Mesenchymal stem cell (in vitro differentiated cells and primary cell): ENCODE results near the gene SLC8A1.

ENCODE experiments used
- DNase-seq: peaks from one replicate; pipeline ENCODE4 v3.0.0-alpha.2; 2013
- H2AFZ ChIP-seq: one replicate; pipeline ENCODE4 v1.6.1; 2013; ENCODE audit warnings: low read depth, mild to moderate bottlenecking, control low read depth, inconsistent platforms, low read length, moderate library complexity
- H2AK5ac ChIP-seq: 2 replicates; pipeline ENCODE4 v1.6.1; 2013; ENCODE audit warnings: low read length, moderate library complexity, mild to moderate bottlenecking, inconsistent platforms; ENCODE audit not compliant: severe bottlenecking
- H2BK120ac ChIP-seq: one replicate; pipeline ENCODE4 v1.6.1; 2013; ENCODE audit warnings: low read depth, mild to moderate bottlenecking, inconsistent platforms, low read length, moderate library complexity
- H2BK12ac ChIP-seq, 2 experiments: one replicate each; pipeline ENCODE4 v1.6.1; 2013; ENCODE audit warnings: inconsistent platforms in 2 of 2, low read length in 2 of 2, mild to moderate bottlenecking in 2 of 2, moderate library complexity in 2 of 2, control low read depth in 1 of 2
- H2BK15ac ChIP-seq: one replicate; pipeline ENCODE4 v1.6.1; 2013; ENCODE audit warnings: mild to moderate bottlenecking, low read depth, inconsistent platforms; ENCODE audit not compliant: poor library complexity, severe bottlenecking
- H2BK5ac ChIP-seq: 2 replicates; pipeline ENCODE4 v1.6.1; 2013; ENCODE audit warnings: low read depth, mild to moderate bottlenecking, low read length, control low read depth, inconsistent platforms; ENCODE audit not compliant: poor library complexity, severe bottlenecking
- H3K14ac ChIP-seq, 2 experiments: one replicate each; pipeline ENCODE4 v1.6.1; 2013; ENCODE audit warnings: inconsistent platforms in 2 of 2, low read length in 2 of 2, control low read depth in 1 of 2, mild to moderate bottlenecking in 1 of 2, moderate library complexity in 1 of 2
- H3K18ac ChIP-seq, 2 experiments: one replicate each; pipeline ENCODE4 v1.6.1; 2013; ENCODE audit warnings: inconsistent platforms in 2 of 2, low read length in 2 of 2, control low read depth in 1 of 2, low read depth in 1 of 2, mild to moderate bottlenecking in 1 of 2
- H3K23ac ChIP-seq, 2 experiments: one replicate each; pipeline ENCODE4 v1.6.1; 2013; ENCODE audit warnings: inconsistent platforms in 2 of 2, low read length in 2 of 2, mild to moderate bottlenecking in 2 of 2, moderate library complexity in 2 of 2, control low read depth in 1 of 2
- H3K27ac ChIP-seq: 2 replicates; pipeline ENCODE4 v1.5.1; 2013; ENCODE audit warnings: mild to moderate bottlenecking, moderate library complexity, low read length, control low read depth, inconsistent platforms; ENCODE audit not compliant: poor library complexity, severe bottlenecking
- H3K27me3 ChIP-seq, 2 experiments: 2 replicates each; pipeline versions ENCODE4 v1.6.1 to v1.7.0; 2013; ENCODE audit warnings: low read length in 2 of 2, mild to moderate bottlenecking in 2 of 2, moderate library complexity in 2 of 2, control low read depth in 1 of 2, inconsistent platforms in 1 of 2; ENCODE audit not compliant: control insufficient read depth in 1 of 2, insufficient read depth in 1 of 2
- H3K36me3 ChIP-seq, 2 experiments: 2 replicates each; pipeline versions ENCODE4 v1.6.1 to v1.7.0; 2013; ENCODE audit warnings: low read length in 2 of 2, control low read depth in 1 of 2, inconsistent platforms in 1 of 2, low read depth in 1 of 2, mild to moderate bottlenecking in 1 of 2; ENCODE audit not compliant: insufficient read depth in 2 of 2, control insufficient read depth in 1 of 2
- H3K4ac ChIP-seq, 2 experiments: one replicate each; pipeline ENCODE4 v1.6.1; 2013; ENCODE audit warnings: inconsistent platforms in 2 of 2, low read length in 2 of 2, mild to moderate bottlenecking in 2 of 2, moderate library complexity in 2 of 2, control low read depth in 1 of 2, low read depth in 1 of 2
- H3K4me1 ChIP-seq: 2 replicates; pipeline ENCODE4 v1.6.1; 2013; ENCODE audit warnings: low read depth, low read length, control low read depth; ENCODE audit not compliant: control insufficient read depth, insufficient read depth
- H3K4me2 ChIP-seq: 2 replicates; pipeline ENCODE4 v1.6.1; 2013; ENCODE audit warnings: low read length, mild to moderate bottlenecking, inconsistent platforms; ENCODE audit not compliant: poor library complexity, severe bottlenecking
- H3K4me3 ChIP-seq, 2 experiments: 2 replicates each; pipeline versions ENCODE4 v1.5.1 to v1.7.0; 2013; ENCODE audit warnings: low read length in 2 of 2, mild to moderate bottlenecking in 2 of 2, control low read depth in 1 of 2, low read depth in 1 of 2; ENCODE audit not compliant: insufficient read depth in 1 of 2
- H3K79me1 ChIP-seq: replicated peaks from 2 replicates; pipeline ENCODE4 v1.6.1; 2013; ENCODE audit warnings: mild to moderate bottlenecking, control low read depth, low read length, inconsistent platforms; ENCODE audit not compliant: poor library complexity, severe bottlenecking
- H3K9ac ChIP-seq: 2 replicates; pipeline ENCODE4 v1.7.0; 2013; ENCODE audit warnings: mild to moderate bottlenecking, low read length, moderate library complexity
- H3K9me3 ChIP-seq: 2 replicates; pipeline ENCODE4 v1.7.0; 2013; ENCODE audit warnings: mild to moderate bottlenecking, low read length; ENCODE audit not compliant: control insufficient read depth
- H4K8ac ChIP-seq: one replicate; pipeline ENCODE4 v1.6.1; 2013; ENCODE audit warnings: inconsistent platforms, mild to moderate bottlenecking, low read length, moderate library complexity
- H4K91ac ChIP-seq: one replicate; pipeline ENCODE4 v1.6.1; 2013; ENCODE audit warnings: mild to moderate bottlenecking, low read length, inconsistent platforms
- WGBS: methylation state at CpG from one replicate; pipeline ENCODE4 v1.1.7; 2013; ENCODE audit warnings: mixed read lengths; 5-methylcytosine and 5-hydroxymethylcytosine counted together

Gene SLC8A1

DNA sequence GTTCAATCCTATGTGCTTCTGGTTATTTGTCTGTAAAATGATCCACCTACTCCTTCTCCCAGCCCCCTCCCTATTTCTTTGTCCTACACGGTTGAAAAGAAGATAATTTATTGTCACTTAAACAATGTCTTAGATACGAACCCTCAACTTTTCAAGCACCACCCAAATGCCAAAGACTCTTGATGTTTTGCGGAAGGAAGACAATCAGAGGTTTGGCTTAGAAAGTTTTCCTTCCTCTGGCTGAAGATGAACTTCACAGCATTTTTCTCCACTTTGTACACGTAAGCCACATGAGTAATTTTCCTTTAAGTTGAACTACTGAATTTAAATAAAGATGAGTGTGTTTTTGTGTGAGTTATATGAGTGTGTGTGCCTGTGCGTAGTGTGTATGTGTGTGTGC lies 25.5 kb upstream of the SLC8A1 start:
- Histone ChIP-seq H3K4me2 (no peak overlapping the region), H3K4ac (no peak overlapping the region), H2AK5ac (no peak overlapping the region), H4K91ac (no peak overlapping the region), H2BK12ac (no peak overlapping the region), H4K8ac (no peak overlapping the region), H3K36me3 (no peaks in the 10 kb centered on the region), H3K18ac (no peak overlapping the region), H3K27ac (no peak overlapping the region), H2BK120ac (no peak overlapping the region), H3K23ac (no peak overlapping the region), H2BK15ac (no peak overlapping the region), H3K4me3 (no peak overlapping the region), H2AFZ (no peak overlapping the region), H3K27me3 (no peaks in the 10 kb centered on the region), H3K9me3 (no peaks in the 10 kb centered on the region), H3K14ac (no peak overlapping the region), H3K4me1 (no peaks in the 10 kb centered on the region), H2BK5ac (no peak overlapping the region), H3K9ac (no peak overlapping the region), H3K79me1 (no peaks in the 10 kb centered on the region)
- DNase-seq, result no peak
- 87% methylated on average over 5 of the region's 5 CpGs for WGBS

- H3K27ac ChIP-seq, result no peak overlapping the region
- H3K9ac ChIP-seq, result no peak overlapping the region
- H2BK15ac ChIP-seq, result no peak overlapping the region
- no peak overlapping the region for H2AK5ac ChIP-seq
- H3K4me3 ChIP-seq, result no peak overlapping the region
- H3K79me1 ChIP-seq, result no peaks in the 10 kb centered on the region
- no peak overlapping the region for H2BK5ac ChIP-seq
- H3K18ac ChIP-seq, result no peak overlapping the region
- H2BK120ac ChIP-seq, result no peak overlapping the region
- no peak overlapping the region for H3K4ac ChIP-seq
- 84% methylated on average over 1 of the region's 1 CpG for WGBS
- H3K23ac ChIP-seq, result no peak overlapping the region
- H3K9me3 ChIP-seq, result no peaks in the 10 kb centered on the region
- no peak overlapping the region for H3K4me2 ChIP-seq
- no peaks in the 10 kb centered on the region for H3K36me3 ChIP-seq
- no peak overlapping the region for H3K14ac ChIP-seq
- H4K8ac ChIP-seq, result no peak overlapping the region
- no peak overlapping the region for H4K91ac ChIP-seq
- no peaks in the 10 kb centered on the region for H3K27me3 ChIP-seq
- H2AFZ ChIP-seq, result no peak overlapping the region
- no peak overlapping the region for H2BK12ac ChIP-seq
- H3K4me1 ChIP-seq, result no peaks in the 10 kb centered on the region
- DNase-seq, result no peak
Measured at GRCh38 chr2:40476436-40476835, 24.5 kb upstream of the SLC8A1 start.

DNA sequence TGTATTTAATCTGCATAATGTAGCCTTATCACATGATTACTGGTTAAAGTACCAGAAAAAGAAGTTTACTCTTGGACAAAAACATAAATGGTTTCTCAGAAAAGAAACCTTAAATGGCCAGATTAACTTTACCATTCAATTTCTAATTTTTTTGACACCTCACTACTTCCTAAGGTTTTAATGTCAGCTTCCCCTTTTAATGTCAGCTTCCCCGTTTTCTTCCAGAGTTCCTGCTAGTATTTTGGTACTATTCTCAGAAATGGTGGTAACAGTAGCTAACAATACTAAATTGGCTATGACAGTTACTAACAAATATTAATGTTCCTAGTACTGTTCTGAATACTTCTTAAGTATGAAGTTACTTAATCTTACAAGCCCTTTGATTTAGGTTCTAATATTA lies 22.4 kb upstream of the SLC8A1 start:
- Histone ChIP-seq H3K27me3 (no peaks in the 10 kb centered on the region), H3K4ac (no peak overlapping the region), H2BK15ac (no peak overlapping the region), H3K27ac (no peak overlapping the region), H3K9ac (no peak overlapping the region), H2AK5ac (no peak overlapping the region), H2BK5ac (no peak overlapping the region), H2BK120ac (no peak overlapping the region), H3K9me3 (no peaks in the 10 kb centered on the region), H3K36me3 (no peaks in the 10 kb centered on the region), H2BK12ac (no peak overlapping the region), H3K14ac (no peak overlapping the region), H3K4me1 (no peaks in the 10 kb centered on the region), H2AFZ (no peak overlapping the region), H3K4me2 (no peak overlapping the region), H3K79me1 (no peaks in the 10 kb centered on the region), H3K18ac (no peak overlapping the region), H4K91ac (no peak overlapping the region), H4K8ac (no peak overlapping the region), H3K23ac (no peak overlapping the region), H3K4me3 (no peak overlapping the region)
- no CpG with 5 or more reads among the region's 1 CpG for WGBS
- no peak for DNase-seq

DNA sequence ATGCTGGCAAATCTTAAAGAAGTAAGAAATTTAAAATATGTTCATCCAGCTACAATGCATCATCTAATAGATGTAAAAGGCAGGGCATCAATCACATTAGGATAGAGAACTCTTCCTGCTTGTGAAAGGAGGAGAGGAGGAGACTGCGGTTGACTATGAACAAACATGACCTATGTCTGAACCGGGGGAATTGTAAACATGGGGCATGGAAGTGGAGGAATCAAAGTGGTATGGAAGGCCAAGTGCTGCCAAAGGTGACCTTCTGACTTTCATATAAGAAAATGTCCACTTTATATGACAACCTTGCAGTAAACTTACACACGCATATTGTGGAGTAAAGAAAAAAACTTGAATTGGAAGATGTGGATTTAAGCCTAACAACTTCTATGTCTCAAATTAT lies 20.0 kb upstream of the SLC8A1 start:
- no peak overlapping the region for H4K91ac ChIP-seq
- H2BK12ac ChIP-seq, result no peak overlapping the region
- no peak overlapping the region for H3K14ac ChIP-seq
- H2BK15ac ChIP-seq, result no peak overlapping the region
- no peaks in the 10 kb centered on the region for H3K36me3 ChIP-seq
- WGBS, result 100% methylated on average over 1 of the region's 3 CpGs
- H3K23ac ChIP-seq, result no peak overlapping the region
- H2AFZ ChIP-seq, result no peak overlapping the region
- H3K4ac ChIP-seq, result no peak overlapping the region
- no peak overlapping the region for H2BK120ac ChIP-seq
- no peak overlapping the region for H3K4me2 ChIP-seq
- no peaks in the 10 kb centered on the region for H3K4me1 ChIP-seq
- no peak overlapping the region for H3K18ac ChIP-seq
- DNase-seq, result no peak
- no peak overlapping the region for H2AK5ac ChIP-seq
- no peak overlapping the region for H2BK5ac ChIP-seq
- H3K4me3 ChIP-seq, result no peak overlapping the region
- H4K8ac ChIP-seq, result no peak overlapping the region
- no peaks in the 10 kb centered on the region for H3K9me3 ChIP-seq
- no peak overlapping the region for H3K9ac ChIP-seq
- H3K27ac ChIP-seq, result no peak overlapping the region
- no peaks in the 10 kb centered on the region for H3K27me3 ChIP-seq
- no peaks in the 10 kb centered on the region for H3K79me1 ChIP-seq
